CD4-positive, alpha-beta T cell (primary cell): ENCODE results near the gene HABP4. TPM values are rescaled to one million over a fixed set of nuclear protein-coding genes. Genes with fewer than 3 reads are reported as not detected.

ENCODE experiments used
- ATAC-seq: fragments of 200-7000 bp; cut with Tn5 transposase; one replicate; pipeline ENCODE4 v1.10.0; 2022; ENCODE audit warnings: mild to moderate bottlenecking; ENCODE audit not compliant: poor library complexity
- CTCF ChIA-PET: fragments of 350-600 bp; sonication (Branson Sonifier 250); formaldehyde crosslinking; loops from one replicate; lab custom pipeline; 2021; ENCODE audit warnings: antibody characterized with exemption, inconsistent platforms; lab: Charles Lee
- POLR2A ChIA-PET: fragments of 350-600 bp; sonication (Branson Sonifier 250); formaldehyde crosslinking; loops from one replicate; lab custom pipeline; 2021; ENCODE audit warnings: antibody characterized with exemption, inconsistent platforms; lab: Charles Lee
- DNase-seq, 14 experiments: peaks; one replicate each; pipeline ENCODE4 v3.0.0-alpha.2; 2013 to 2020; ENCODE audit warnings: mixed read lengths in 2 of 14
- H3K27ac ChIP-seq, 2 donors: one replicate each; pipeline versions ENCODE4 v1.5.1 to v1.7.0; 2013; ENCODE audit warnings: low read length in 2 of 2, low read depth in 1 of 2, mild to moderate bottlenecking in 1 of 2
- H3K27me3 ChIP-seq, 2 experiments: 1 replicate in 1 of 2; 2 replicates in 1 of 2; pipeline versions ENCODE4 v1.6.1 to v1.7.0; 2013; ENCODE audit warnings: low read length in 2 of 2, control low read depth in 1 of 2, mild to moderate bottlenecking in 1 of 2, moderate library complexity in 1 of 2; ENCODE audit not compliant: insufficient read depth in 2 of 2, control insufficient read depth in 1 of 2
- H3K36me3 ChIP-seq: one replicate; pipeline ENCODE4 v1.6.1; 2013; ENCODE audit warnings: low read length, control low read depth; ENCODE audit not compliant: insufficient read depth
- H3K4me1 ChIP-seq: one replicate; pipeline ENCODE4 v1.6.1; 2013; ENCODE audit warnings: low read length, control low read depth; ENCODE audit not compliant: insufficient read depth
- H3K4me3 ChIP-seq: one replicate; pipeline ENCODE4 v1.5.1; 2013; ENCODE audit warnings: mild to moderate bottlenecking, low read length, moderate library complexity
- H3K9me3 ChIP-seq, 2 experiments: 1 replicate in 1 of 2; 2 replicates in 1 of 2; pipeline versions ENCODE4 v1.6.1 to v1.7.0; 2013; ENCODE audit warnings: low read length in 2 of 2, mild to moderate bottlenecking in 2 of 2, control low read depth in 1 of 2, moderate library complexity in 1 of 2; ENCODE audit not compliant: control insufficient read depth in 1 of 2, insufficient read depth in 1 of 2
- H3K27ac Mint-ChIP-seq: one replicate; pipeline ENCODE4 v1.8.0; 2020; ENCODE audit warnings: mixed read lengths
- H3K27me3 Mint-ChIP-seq: one replicate; pipeline ENCODE4 v1.8.0; 2021; ENCODE audit warnings: mixed read lengths
- H3K36me3 Mint-ChIP-seq: one replicate; pipeline ENCODE4 v1.8.0; 2021; ENCODE audit warnings: low read depth, mixed read lengths
- H3K4me1 Mint-ChIP-seq: one replicate; pipeline ENCODE4 v1.8.0; 2021; ENCODE audit warnings: low read depth, mixed read lengths
- H3K4me3 Mint-ChIP-seq: one replicate; pipeline ENCODE4 v1.8.0; 2020; ENCODE audit warnings: mild to moderate bottlenecking, mixed read lengths
- H3K9me3 Mint-ChIP-seq: one replicate; pipeline ENCODE4 v1.8.0; 2020; ENCODE audit warnings: mixed read lengths
- CTCF ChIP-seq: fragments of 200-600 bp; IDR thresholded peaks from one replicate; pipeline ENCODE4 v1.8.0; 2022; ENCODE audit warnings: antibody characterized with exemption, mild to moderate bottlenecking
- intact Hi-C, 2 experiments: fragments of 100-400 bp; cut with DNase I in 1 of 2; cut with micrococcal nuclease in 1 of 2; formaldehyde crosslinking; loops; one replicate each; pipeline versions ENCODE4 v1.15.1 to v1.9.0; 2023 to 2025; cut with DNase I, micrococcal nuclease
- total RNA-seq, 174 experiments: library from RNA in 2 of 174; stranded (reverse) in 2 of 174; gene quantifications; one replicate each; pipeline ENCODE4 v1.2.3 and lab custom pipeline; 2021 to 2026

Gene HABP4
- total RNA-seq, 2 experiments from 2014 or later, result 29.7 to 31.7 TPM

GRCh38 chr9:96442491-96442890, 7.5 kb upstream of the HABP4 start:
- Mint-ChIP-seq H3K4me1 (no peaks in the 10 kb centered on the region), H3K9me3 (no peaks in the 10 kb centered on the region), H3K4me3 (no peak overlapping the region), H3K27me3 (no peaks in the 10 kb centered on the region), H3K27ac (no peak overlapping the region), H3K36me3 (no peaks in the 10 kb centered on the region)
- Histone ChIP-seq H3K9me3 (peaks cover 0 to 3% of the 10 kb centered on the region in 2 experiments), H3K4me1 (no peaks in the 10 kb centered on the region), H3K27ac (no peak overlapping the region), H3K4me3 (no peak overlapping the region), H3K27me3 (no peaks in the 10 kb centered on the region), H3K36me3 (no peaks in the 10 kb centered on the region)
- POLR2A ChIA-PET, result interaction anchor here (0.6 to 1.2 kb wide), 3 partner anchors 9 to 1786 kb away, joined by 3 to 4 read pairs (median 3); no protein-coding TSS in a partner anchor
- ATAC-seq, result peak; percentile 74
- no peak for TF ChIP-seq CTCF
- CTCF ChIA-PET, result interaction anchor here (0.8 to 1.4 kb wide), 4 partner anchors 16 to 335 kb away, joined by 3 to 5 read pairs (median 4); partner anchors contain the start of gene ZNF510
- intact Hi-C loops, result no loop called here
- DNase-seq, result peak in 1 of 14 experiments; percentile 29

- CTCF ChIA-PET, result no interaction called here
- POLR2A ChIA-PET, result no interaction called here
- DNase-seq, result no peak
- intact Hi-C loops, result no loop called here
- Histone ChIP-seq H3K27me3 (no peaks in the 10 kb centered on the region), H3K4me3 (no peak overlapping the region), H3K36me3 (no peaks in the 10 kb centered on the region), H3K4me1 (peaks cover 21% of the 10 kb centered on the region), H3K9me3 (no peaks in the 10 kb centered on the region), H3K27ac (no peak overlapping the region)
- no peak for ATAC-seq
- no peak for TF ChIP-seq CTCF
- Mint-ChIP-seq H3K4me1 (peaks cover 16% of the 10 kb centered on the region), H3K36me3 (peaks cover 10% of the 10 kb centered on the region), H3K9me3 (no peaks in the 10 kb centered on the region), H3K27ac (no peak overlapping the region), H3K27me3 (peaks cover 7% of the 10 kb centered on the region), H3K4me3 (no peak overlapping the region)
Observed at GRCh38 chr9:96447406-96447805, 2.6 kb upstream of the HABP4 start.

- no peaks in the 10 kb centered on the region for H3K9me3 Mint-ChIP-seq
- CTCF ChIA-PET, result interaction anchor here (1.4 kb wide), 1 partner anchor 121 kb away, joined by 4 read pairs; no protein-coding TSS in a partner anchor
- H3K4me3 Mint-ChIP-seq, result peak overlapping the region; percentile 86
- ATAC-seq, result no peak
- H3K27ac Mint-ChIP-seq, result peak overlapping the region; percentile 68
- intact Hi-C loops, result loop anchor here in 1 of 2 experiments (1.0 kb wide), 1 partner anchor 31 kb away; no protein-coding TSS in a partner anchor
- Histone ChIP-seq H3K27ac (no peak overlapping the region), H3K9me3 (no peaks in the 10 kb centered on the region), H3K4me3 (no peak overlapping the region), H3K4me1 (peaks cover 26% of the 10 kb centered on the region), H3K36me3 (no peaks in the 10 kb centered on the region), H3K27me3 (no peaks in the 10 kb centered on the region)
- H3K4me1 Mint-ChIP-seq, result peaks cover 23% of the 10 kb centered on the region
- POLR2A ChIA-PET, result interaction anchor here (0.6 to 5.4 kb wide), 7 partner anchors 10 to 1535 kb away, joined by 3 to 66 read pairs (median 7); partner anchors contain the start of gene ZNF367
- no peak for DNase-seq
- peaks cover 15% of the 10 kb centered on the region for H3K36me3 Mint-ChIP-seq
- H3K27me3 Mint-ChIP-seq, result peaks cover 7% of the 10 kb centered on the region
- no peak for TF ChIP-seq CTCF
Observed at GRCh38 chr9:96448546-96449170, 1.3 kb upstream of the HABP4 start.
